MCF 10A (cell line): ENCODE data around the gene ARHGAP23. TPM values are rescaled to one million over a fixed set of nuclear protein-coding genes. Genes with fewer than 3 reads are reported as not detected.

ENCODE experiments used
- BruUV-seq: library from RNA; stranded (reverse); fragments of 400-500 nt; replicated peaks from 2 replicates; lab custom pipeline; 2021; lab: Mats Ljungman, UMichigan
- CTCF ChIA-PET: fragments of 300-600 bp; sonication (Branson Sonifier 250); formaldehyde crosslinking; extraction: SDS; loops from one replicate; lab custom pipeline; 2021; ENCODE audit warnings: antibody characterized with exemption, inconsistent platforms; lab: Yijun Ruan, JAX
- POLR2A ChIA-PET: fragments of 300-600, 350-650 bp; sonication (Branson Sonifier 250); formaldehyde crosslinking; extraction: SDS; loops from one replicate; lab custom pipeline; 2020; ENCODE audit warnings: antibody characterized with exemption, inconsistent platforms; lab: Yijun Ruan, JAX
- DNase-seq: peaks from one replicate; pipeline ENCODE4 v3.0.0-alpha.2; 2018; ENCODE audit not compliant: unreplicated experiment
- H3K27ac Mint-ChIP-seq: one replicate; pipeline ENCODE4 v1.8.0; 2022; ENCODE audit warnings: mild to moderate bottlenecking, low read depth, mixed read lengths; ENCODE audit not compliant: unreplicated experiment
- H3K27me3 Mint-ChIP-seq: one replicate; pipeline ENCODE4 v1.8.0; 2022; ENCODE audit warnings: mixed read lengths; ENCODE audit not compliant: insufficient read depth, unreplicated experiment
- H3K36me3 Mint-ChIP-seq: one replicate; pipeline ENCODE4 v1.8.0; 2022; ENCODE audit warnings: mild to moderate bottlenecking, moderate library complexity, mixed read lengths; ENCODE audit not compliant: insufficient read depth, unreplicated experiment
- H3K4me1 Mint-ChIP-seq: one replicate; pipeline ENCODE4 v1.8.0; 2022; ENCODE audit warnings: mixed read lengths; ENCODE audit not compliant: insufficient read depth, unreplicated experiment
- H3K4me3 Mint-ChIP-seq: one replicate; pipeline ENCODE4 v1.8.0; 2022; ENCODE audit warnings: mild to moderate bottlenecking, moderate library complexity, mixed read lengths; ENCODE audit not compliant: unreplicated experiment
- H3K9me3 Mint-ChIP-seq: one replicate; pipeline ENCODE4 v1.8.0; 2022; ENCODE audit warnings: mixed read lengths; ENCODE audit not compliant: unreplicated experiment
- intact Hi-C: fragments of 100-400 bp; cut with micrococcal nuclease; formaldehyde crosslinking; loops from 2 replicates; pipeline ENCODE4 v1.14.1; 2022
- total RNA-seq: library from RNA; stranded (reverse); gene quantifications from 2 replicates; pipeline ENCODE4 v1.2.3, GENCODE V29; 2022
- TF ChIP-seq, protein P1 (sequence below): fragments of 200-600 bp; IDR thresholded peaks from one replicate; pipeline ENCODE4 v1.8.0; 2022; ENCODE audit warnings: antibody characterized with exemption, mild to moderate bottlenecking; ENCODE audit not compliant: unreplicated experiment

The ARHGAP23 gene
- total RNA-seq, 1 experiment from 2014 or later: 23.2 TPM

- intact Hi-C loops: no loop called here
- ChIA-PET CTCF (interaction anchor here (0.6 to 1.0 kb wide), 3 partner anchors 8 to 129 kb away, joined by 3 to 4 read pairs (median 3); no protein-coding TSS in a partner anchor), POLR2A (interaction anchor here (1.2 kb wide), 1 partner anchor 17 kb away, joined by 3 read pairs; no protein-coding TSS in a partner anchor)
- Mint-ChIP-seq H3K4me3 (no peak overlapping the region), H3K4me1 (no peaks in the 10 kb centered on the region), H3K9me3 (no peaks in the 10 kb centered on the region), H3K27me3 (peaks cover 28% of the 10 kb centered on the region), H3K27ac (no peak overlapping the region), H3K36me3 (no peaks in the 10 kb centered on the region)
- TF ChIP-seq, protein P1, sequence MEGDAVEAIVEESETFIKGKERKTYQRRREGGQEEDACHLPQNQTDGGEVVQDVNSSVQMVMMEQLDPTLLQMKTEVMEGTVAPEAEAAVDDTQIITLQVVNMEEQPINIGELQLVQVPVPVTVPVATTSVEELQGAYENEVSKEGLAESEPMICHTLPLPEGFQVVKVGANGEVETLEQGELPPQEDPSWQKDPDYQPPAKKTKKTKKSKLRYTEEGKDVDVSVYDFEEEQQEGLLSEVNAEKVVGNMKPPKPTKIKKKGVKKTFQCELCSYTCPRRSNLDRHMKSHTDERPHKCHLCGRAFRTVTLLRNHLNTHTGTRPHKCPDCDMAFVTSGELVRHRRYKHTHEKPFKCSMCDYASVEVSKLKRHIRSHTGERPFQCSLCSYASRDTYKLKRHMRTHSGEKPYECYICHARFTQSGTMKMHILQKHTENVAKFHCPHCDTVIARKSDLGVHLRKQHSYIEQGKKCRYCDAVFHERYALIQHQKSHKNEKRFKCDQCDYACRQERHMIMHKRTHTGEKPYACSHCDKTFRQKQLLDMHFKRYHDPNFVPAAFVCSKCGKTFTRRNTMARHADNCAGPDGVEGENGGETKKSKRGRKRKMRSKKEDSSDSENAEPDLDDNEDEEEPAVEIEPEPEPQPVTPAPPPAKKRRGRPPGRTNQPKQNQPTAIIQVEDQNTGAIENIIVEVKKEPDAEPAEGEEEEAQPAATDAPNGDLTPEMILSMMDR: no peak
- no TSS peak for BruUV-seq
- no peak for DNase-seq
Observed at GRCh38 chr17:38540514-38541045, 112.3 kb downstream of the ARHGAP23 start.

- Mint-ChIP-seq H3K27me3 (peaks cover 21% of the 10 kb centered on the region), H3K27ac (no peak overlapping the region), H3K9me3 (no peaks in the 10 kb centered on the region), H3K4me3 (no peak overlapping the region), H3K36me3 (no peaks in the 10 kb centered on the region), H3K4me1 (no peaks in the 10 kb centered on the region)
- intact Hi-C loops: no loop called here
- no TSS peak for BruUV-seq
- ChIA-PET POLR2A (no interaction called here), CTCF (interaction anchor here (0.6 to 0.7 kb wide), 2 partner anchors 9 to 129 kb away, joined by 3 to 4 read pairs; no protein-coding TSS in a partner anchor)
- TF ChIP-seq, protein P1: no peak
- no peak for DNase-seq
Observed at GRCh38 chr17:38541281-38541680, 113.0 kb downstream of the ARHGAP23 start.

GRCh38 chr17:38542286-38542685, 114.0 kb downstream of the ARHGAP23 start:
- Mint-ChIP-seq H3K4me3 (no peak overlapping the region), H3K9me3 (no peaks in the 10 kb centered on the region), H3K4me1 (no peaks in the 10 kb centered on the region), H3K27me3 (peaks cover 15% of the 10 kb centered on the region), H3K27ac (no peak overlapping the region), H3K36me3 (no peaks in the 10 kb centered on the region)
- no peak for DNase-seq
- ChIA-PET CTCF (interaction anchor here (0.9 kb wide), 1 partner anchor 128 kb away, joined by 6 read pairs; no protein-coding TSS in a partner anchor), POLR2A (interaction anchor here (0.7 to 1.5 kb wide), 2 partner anchors 16 to 66 kb away, joined by 3 read pairs; no protein-coding TSS in a partner anchor)
- BruUV-seq: no TSS peak
- TF ChIP-seq, protein P1: no peak
- intact Hi-C loops: no loop called here

- CTCF ChIA-PET: interaction anchor here (0.7 kb wide), 1 partner anchor 17 kb away, joined by 3 read pairs; no protein-coding TSS in a partner anchor
- POLR2A ChIA-PET: interaction anchor here (0.6 to 1.5 kb wide), 2 partner anchors 9 to 15 kb away, joined by 3 read pairs; no protein-coding TSS in a partner anchor
- BruUV-seq: no TSS peak
- Mint-ChIP-seq H3K4me1 (no peaks in the 10 kb centered on the region), H3K27me3 (peaks cover 15% of the 10 kb centered on the region), H3K9me3 (no peaks in the 10 kb centered on the region), H3K4me3 (no peak overlapping the region), H3K36me3 (no peaks in the 10 kb centered on the region), H3K27ac (no peak overlapping the region)
- intact Hi-C loops: no loop called here
- TF ChIP-seq, protein P1: no peak
- DNase-seq: no peak
Observed at GRCh38 chr17:38543403-38544174, 115.3 kb downstream of the ARHGAP23 start.
